Kidney glomerular epithelial cell (primary cell): ENCODE data around the gene HSDL2.

Source experiments
- DNase-seq: peaks from one replicate; lab custom pipeline; 2025; lab: John Stamatoyannopoulos, UW

Gene HSDL2

DNA sequence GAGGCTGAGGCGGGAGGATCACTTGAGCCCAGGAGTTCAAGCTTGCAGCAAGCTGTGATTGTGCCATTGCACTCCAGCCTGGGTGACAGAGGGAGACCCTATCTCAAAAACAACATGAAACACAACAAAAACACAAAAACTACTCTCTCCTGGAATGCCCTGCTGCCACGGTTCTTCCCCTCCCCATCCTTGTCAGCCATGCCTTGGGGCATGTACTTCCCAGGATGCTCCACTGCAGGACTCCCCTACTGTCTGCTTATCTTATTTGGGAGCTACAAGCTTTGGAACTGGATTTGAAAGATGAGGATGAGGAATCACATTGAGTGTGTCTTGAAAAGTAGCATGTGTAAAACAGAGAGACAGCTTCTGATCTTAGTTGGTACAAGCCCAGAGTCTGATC, 66.6 kb downstream of the HSDL2 start:
- no peak for DNase-seq

DNA sequence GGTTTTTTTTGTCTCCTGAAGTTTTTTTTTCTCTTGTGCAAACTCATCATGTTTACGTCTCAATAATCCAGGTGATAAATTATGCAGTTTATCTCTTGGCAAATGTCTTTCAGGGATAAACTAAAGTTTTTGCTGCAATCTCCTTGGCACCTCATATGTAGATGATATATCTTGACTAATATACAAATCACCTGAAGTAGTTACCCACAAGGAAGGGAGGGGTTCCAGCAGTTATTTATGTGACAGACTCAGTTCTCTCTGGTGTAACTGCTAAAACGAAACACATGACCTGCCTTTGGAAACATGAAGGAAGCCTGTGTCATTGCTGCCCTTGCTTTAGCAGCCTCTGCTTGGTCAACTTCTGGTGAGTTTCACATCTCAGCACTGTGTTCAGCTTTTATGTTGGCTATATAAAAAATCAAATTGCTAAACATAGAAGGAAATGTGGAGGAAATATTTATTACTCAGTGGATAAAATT, 67.4 kb downstream of the HSDL2 start:
- peak; percentile 4 for DNase-seq

DNA sequence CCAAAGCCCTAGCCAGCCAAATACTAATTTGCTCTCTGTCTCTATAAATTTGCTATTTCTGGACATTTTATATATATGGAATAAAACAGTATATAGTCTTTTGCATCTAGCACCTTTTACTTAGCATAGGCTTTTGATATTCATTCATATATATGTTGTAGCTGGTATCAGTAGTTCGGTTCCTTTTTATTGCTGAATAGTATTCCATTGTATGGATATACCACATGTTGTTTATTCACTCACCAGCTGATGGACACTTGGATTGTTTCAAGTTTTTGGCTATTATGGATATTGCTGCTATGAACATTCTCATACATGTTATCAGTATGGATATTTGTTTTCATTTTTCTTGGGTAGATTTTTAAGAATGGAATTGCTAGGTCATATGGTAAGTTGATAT, 82.9 kb downstream of the HSDL2 start:
- no peak for DNase-seq

DNA sequence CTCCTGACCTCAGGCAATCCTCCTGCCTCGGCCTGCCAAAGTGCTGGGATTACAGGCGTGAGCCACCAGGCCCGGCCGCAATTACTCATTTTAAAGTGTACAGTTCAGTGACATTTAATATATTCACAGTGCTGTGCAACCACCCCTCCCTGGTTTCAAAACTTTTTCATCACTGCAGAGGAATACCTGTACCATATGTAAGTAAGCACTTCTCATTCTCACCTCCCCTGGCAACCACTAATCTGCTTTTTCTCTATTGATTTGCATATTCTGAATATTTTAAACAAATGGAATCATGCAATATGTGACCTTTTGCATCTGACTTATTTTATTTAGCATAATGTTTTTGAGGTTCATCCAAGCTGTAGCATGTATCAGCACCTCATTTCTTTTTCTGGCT, 85.4 kb downstream of the HSDL2 start:
- no peak for DNase-seq

DNA sequence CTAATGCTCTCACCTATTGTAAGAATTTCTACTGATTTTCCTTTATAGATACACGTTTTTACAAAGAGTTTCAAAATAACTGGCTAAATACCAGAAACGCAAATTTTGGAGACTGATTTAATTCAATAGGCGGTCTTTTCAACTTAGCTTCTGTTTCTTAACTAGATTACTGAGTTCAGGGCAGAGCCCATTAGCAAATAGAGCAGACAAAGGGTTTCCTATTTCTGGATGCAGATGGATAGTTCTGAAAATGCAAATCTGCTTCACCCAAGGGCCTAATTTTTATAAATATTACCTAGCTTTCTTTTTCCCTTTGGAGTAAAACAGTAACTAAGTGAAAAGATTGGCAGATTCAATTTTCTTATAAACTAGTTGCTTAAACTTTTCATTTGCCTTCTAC, 93.1 kb downstream of the HSDL2 start:
- no peak for DNase-seq

DNA sequence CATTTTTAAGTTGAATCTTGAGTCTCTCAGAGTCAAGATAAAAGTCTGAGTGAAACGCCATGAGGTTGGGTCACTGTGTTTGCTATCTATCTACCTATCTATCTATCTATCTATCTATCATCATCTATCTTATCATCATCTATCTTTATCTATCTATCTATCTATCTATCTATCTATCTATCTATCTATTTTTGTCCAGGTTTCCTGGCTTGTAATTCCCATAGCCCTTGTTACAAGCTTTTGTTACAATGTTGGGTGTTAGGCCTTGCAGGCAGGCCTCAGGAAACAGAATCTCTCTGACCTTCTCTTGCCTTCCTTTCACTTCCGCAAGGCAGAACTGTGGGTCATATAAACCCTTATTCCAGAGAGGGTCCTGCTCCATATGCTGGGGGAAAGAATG, 94.1 kb downstream of the HSDL2 start:
- no peak for DNase-seq

DNA sequence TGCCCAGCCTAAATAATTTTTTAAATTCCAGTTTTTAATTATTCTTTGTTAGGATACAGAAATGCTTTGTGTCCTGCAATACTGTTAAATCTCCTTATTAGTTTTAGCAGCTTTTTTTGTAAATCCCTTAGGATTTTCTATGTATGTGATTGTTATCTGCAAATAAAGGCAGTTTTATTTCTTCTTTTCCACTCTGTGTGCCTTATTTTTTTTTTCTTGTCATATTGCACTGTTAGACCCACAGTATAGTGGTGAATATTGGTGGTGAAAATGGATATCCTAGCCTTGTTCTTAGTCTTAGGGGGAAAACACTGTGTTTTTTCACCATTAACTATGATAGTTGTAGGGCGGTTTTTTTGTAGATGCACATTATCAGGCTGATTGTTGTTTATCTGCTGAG, 95.4 kb downstream of the HSDL2 start:
- DNase-seq = no peak

DNA sequence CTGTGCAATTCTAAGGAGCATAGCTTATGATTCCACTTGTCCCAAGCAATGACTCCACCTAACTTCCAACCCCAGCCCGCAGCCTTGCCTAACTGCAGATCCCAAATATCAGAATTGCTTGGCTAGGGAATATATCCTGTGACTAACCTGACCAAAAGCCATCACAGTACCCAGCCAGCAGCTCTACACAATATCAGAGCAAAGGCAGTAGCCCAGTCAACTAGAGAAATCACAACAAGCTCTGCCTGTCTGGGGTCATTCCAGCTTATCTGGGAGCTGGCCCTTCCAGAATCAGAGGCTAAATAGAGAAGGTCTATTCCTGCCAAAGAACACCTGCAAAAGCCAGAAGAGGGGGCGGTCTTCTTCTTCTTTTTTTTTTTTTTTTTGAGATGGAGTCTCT, 97.4 kb downstream of the HSDL2 start:
- DNase-seq = no peak

DNA sequence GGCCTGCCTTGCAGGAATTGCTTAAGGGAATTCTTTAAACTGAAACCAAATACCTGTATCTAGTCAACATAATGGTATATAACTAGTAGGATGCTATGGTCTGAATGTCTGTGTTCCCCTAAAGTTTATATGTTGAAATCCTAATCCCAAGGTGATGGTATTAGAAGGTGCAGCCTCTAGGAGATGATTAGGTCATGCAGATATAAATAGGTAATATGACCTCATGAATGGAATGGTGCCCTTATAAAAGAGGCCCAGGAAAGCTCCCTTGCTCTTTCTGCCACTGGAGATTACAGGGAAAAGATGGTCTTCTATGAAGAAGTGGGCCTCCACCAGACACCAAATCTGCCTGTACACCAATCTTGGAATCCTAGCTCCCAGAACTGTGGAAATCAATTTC, 99.3 kb downstream of the HSDL2 start:
- DNase-seq = no peak

DNA sequence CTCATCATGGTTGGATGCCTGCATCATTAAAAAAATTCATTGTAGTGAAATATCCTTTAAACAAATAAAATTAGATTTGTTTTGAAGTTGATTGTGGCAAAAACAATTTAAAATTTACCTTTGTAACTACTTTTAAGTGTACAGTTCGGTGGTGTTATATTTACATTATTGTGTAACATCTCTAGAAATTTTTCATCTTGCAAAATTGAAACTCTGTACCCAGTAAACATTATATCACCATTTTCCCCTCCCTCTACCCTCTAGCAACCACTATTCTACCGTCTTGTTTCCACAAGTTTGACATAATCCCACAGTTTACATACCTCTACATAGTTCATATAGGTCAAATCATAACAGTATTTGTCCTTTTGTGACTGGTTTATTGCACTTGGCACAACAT, 104.7 kb downstream of the HSDL2 start:
- DNase-seq = no peak

DNA sequence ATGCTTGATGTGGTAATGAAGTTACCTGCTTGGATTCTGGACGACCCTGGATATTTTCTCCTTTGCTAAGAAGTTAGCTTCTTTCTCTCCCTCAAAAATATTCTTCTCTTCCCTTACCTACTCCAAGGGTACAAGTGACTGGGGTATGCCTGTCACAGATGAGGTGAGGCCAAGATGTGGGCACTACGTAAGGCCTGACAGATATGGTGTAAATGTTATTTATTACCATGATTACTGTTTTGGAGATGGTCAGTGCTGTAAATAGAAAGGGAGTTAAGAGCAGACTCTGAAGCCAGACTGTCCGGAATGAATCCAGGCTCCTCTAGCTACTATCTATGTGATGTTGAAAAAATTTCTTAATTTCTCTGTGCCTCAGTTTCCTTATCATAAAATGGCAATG, 105.7 kb downstream of the HSDL2 start:
- DNase-seq = no peak

DNA sequence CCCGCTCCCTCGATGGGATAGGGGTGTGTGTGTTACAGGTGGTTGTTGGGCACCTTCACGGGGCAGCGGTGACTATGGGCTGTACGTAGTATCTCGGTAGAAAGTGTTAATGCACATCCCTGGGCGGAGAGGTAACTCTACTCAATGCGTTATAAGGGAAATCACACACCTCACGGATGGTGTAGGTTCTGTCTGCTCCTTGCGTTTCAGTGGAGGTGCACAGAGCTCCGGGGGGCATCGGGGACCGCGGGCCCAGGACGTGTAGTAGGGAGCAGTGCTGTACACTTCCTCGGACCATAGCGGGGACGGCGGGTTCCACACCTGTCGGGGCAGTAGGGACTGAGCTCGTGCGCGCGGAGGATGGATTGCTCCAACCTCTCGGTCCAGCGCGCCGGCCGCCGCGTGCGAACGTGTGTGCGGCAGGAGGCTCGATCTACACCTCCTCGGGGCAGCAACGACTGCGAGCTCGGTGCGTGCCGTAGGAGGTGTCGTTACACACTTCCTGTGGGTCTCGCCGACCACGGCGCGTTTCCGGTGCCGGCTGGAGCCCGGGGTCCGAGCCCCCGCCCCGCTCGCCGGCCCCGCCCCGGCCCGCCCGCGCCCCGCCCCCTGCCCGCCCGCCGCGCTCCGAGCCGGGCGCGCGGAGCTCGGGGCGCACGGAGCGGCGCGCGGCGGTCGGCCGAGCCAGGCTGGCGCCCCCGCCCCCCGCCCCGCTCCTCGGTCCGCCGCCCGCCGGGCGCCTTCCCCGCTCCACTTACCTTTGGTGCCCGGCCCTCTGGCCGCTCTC, 106.5 kb downstream of the HSDL2 start, which contains the start of gene KIAA1958:
Gene KIAA1958, plus strand, starts transcription at position 607 of the 787 bp plus-strand sequence. CDS start 87,254 bp downstream, outside the sequence.
- DNase-seq = peak; percentile 47

DNA sequence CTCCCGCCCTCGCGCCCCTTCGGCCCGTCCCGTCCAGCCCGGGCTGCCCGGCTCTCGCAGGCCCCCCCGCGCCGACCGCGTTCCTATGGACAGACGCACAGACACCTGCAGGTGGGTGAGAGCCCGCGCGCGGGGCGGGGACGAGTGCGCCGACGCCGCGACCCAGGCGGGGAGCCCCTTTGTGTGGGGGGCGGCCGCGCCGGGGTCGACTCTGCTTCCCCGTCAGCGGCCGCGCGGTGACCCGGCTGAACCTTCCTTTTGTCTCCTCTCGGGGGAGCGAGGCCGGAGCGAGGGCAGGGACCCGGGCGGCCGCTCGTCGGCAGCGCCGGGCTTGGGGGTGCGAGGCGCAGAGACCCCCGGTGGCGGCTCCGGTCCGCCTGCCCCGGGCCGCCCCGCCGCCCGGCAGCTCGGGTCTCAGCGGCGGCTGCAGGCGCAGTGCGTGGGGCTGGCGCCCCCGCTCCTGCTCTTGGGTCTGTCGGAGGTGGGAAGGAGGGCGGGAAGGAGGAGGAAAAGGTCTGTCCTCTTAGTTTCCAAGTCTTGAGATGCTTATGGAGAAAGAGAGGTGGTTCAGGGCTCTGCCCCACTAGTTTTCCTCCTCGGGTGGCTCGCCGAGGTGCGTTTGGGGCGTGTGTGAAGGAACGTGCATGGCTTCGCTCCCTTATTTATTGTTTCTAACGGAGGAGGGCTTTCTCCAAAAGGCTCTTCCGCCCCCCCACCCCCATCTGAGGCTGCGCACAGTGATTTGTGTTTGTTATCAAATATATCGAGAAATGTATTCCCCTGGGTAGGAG, 107.3 kb downstream of the HSDL2 start:
- peak; percentile 34 for DNase-seq

DNA sequence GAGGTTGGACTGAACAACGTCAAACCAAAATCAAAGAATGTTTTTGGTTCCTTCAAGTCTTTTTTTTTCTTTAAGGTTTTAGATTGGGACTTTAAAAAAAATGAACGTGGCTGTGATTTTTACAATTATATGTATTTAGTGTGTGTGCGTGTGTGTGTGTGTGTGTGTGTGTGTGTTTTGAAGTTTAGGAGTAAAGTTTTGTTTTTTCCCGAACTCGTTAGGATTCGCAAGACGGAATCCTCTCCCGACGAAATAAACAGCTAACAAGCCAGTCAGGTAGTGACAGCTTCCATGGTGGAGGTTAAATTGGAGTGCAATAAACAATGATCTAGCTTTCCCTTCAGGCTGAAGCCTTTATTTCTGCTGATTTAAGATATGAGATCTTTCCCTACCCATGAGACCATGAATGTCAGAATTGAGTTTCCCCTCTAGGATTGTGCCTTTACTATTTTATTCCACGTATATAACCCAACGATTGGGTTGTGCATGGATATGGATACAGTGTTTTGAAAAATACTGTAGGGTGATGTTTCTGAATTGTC, 108.0 kb downstream of the HSDL2 start:
- DNase-seq = no peak

DNA sequence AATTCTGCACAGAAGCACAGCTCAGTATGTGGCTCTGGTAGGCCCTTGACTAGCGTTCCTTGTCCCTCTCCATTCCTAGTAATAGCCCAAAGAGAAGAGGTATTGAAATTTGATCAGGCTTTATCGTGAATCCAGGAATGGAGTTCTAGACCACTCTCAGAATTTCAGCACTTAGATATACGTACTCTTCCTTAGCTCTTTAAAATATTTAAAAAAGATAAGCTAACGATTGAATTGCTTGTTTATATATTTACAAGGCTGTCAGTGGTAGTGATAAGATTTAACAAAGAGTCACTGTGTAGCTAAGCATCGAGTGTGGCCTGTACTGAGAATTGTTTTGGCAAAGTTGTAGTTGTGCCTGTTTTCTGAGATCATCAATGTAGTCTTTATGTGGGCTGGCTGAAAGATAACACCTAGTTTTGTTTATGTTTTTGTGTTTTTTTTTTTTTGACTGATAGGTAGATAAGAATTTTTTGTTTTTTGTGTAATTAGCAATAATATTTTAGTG, 109.2 kb downstream of the HSDL2 start:
- DNase-seq = no peak

DNA sequence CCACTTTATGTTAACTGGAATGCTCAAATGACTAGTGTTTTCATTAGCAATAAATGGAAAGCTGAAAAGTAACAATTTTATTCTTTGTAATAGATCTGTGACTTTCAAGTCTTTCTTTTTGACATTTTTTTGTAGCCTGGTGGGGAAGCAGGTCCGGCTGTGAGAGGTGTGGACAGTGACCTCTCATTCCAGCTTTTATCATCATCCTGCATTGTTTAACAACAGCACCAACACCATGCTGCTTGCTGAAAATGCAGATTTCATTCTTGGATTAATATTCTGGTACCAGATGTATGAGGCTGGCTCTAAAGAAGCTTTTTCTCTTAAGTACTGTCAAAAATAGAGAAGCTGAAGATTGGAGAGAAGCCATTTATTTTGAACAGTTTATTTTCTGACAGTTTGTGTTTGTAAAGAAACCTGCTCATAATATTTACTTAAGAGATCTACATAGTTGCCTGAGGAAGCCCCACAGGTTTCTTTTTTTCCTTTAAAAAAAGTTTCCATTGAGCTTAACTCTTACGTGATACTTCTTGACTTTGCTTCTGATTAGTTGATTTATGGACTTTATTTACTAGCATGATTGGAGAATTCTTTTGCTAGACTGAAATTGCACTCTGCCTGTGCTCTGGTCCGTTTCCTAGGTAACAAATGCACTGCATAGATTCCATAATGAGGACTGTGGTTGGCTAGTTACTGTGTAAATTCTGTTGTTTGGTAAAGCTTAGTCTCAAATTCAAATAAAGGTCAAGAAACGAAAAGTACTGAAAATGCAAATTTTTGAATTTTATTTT, 110.2 kb downstream of the HSDL2 start:
- DNase-seq = no peak

DNA sequence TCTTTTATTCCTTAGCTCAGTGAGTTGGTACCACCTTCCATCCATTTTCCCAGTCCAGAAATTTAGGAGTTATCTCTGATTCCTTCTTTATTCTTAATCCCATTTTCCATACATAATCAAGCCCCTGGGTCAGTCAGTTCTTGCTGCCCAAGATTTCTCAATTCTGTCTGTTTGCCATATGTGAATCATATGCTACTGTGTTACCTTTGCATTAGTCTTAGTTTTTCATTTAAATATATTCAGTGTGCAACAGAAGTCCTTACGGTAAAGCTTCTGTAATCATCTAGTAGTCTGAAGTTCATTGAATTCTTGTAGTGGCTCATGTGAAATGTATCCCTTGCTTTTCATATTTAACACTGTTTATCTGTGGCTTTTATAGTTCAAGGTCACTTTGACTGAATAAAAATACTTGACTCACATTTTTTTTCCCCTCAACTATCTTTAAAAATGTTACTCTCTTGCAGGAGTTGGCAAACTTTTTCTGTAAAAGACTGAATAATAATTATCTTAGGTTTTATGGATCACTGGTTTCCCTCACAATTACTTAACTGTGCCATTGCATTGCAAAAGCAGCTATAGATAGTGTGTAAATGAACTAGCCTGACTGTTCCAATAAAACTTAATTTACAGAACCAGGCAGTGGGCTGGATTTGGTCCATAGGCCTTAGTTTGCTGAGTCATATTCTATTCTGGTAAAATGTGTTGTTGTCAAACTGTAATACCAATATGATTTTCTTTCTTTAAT, 113.7 kb downstream of the HSDL2 start:
- peak; percentile 39 for DNase-seq

DNA sequence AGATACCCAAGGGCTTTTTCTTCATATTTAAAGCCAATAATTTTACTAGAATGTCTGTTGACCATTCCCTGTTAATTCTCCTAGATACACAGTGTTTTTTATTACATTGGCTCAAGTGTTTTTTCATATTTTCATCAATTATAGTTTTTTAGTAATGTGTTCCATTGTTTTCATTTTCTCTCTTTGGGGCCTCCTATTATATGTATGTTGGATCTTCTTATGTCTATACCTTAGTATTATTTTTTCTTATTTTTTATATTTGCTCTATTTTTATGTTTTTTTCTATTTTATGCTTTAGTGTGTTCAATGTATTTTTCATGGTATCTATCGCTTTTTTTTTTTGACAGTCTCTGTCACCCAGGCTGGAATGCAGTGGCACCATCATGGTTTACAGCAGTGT, 114.2 kb downstream of the HSDL2 start:
- DNase-seq = no peak

DNA sequence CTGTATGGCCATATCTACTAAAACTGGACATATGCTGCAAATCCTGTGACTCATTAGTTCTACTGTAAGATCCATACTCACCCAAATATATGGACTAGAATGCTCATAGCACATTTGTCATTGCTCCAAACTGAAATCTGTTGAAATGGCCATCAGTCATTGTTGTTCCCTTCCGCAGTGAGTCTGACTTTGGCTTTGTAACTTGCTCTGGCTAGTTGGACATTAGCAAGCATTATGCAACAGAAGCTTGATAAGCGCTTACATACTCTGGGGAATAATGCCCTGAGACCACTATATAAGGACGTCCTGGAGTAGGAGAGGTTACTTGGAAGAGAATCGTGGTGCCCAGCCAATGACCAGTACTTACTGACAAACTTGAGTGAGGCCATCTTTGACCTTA, 115.7 kb downstream of the HSDL2 start:
- DNase-seq = no peak

DNA sequence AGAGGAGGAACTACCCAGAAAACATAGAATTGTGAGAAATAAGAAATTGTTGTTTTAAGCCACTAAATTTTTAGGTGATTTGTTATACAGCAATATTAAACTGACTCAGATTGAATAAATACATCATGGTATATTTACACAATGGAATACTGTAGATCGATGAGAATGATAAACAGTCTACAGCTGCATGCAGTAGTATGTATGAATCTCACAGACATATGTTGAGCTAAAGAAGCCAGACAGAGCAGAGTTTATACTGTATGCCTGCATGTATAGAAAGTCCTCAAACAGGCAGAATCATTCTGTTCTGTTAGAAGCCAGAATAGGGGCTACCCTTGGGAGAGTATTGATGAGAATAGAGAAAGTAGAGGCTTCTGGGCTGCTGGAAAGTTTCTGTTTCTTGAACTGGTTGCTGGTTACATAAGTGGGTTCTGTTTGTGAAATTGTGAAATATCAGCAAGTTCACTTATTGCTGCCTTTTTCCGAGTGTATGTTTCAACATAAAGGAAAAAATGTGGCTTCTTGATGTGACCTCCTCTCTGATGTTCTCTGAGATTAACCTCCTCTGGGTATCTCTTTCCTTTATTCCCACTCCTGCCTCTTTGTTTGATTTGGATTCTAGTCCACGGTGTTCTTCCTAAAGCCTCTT, 116.3 kb downstream of the HSDL2 start:
- no peak for DNase-seq

DNA sequence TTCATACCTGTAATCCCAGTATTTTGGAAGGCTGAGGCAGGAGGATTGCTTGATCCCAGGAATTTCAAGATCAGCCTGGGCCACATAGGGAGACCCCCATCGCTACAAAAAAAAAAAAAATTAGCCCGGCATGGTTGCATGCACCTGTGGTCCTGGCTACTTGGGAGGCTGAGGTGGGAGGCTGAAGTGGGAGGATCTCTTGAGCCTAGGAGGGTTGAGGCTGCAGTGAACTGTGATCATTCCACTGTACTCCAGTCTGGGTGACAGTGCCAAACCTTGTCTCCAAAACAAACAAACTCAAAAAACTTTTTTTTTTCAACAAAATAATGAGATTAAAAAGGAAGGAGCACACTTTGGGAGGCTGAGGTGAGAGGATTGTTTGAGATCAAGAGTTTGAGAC, 120.9 kb downstream of the HSDL2 start:
- DNase-seq = no peak
